Measurements from ENCODE around the gene TFCP2L1.
"Not testable (repeated sequence)": the region's sequence is repeated elsewhere in the genome, so short reads cannot be mapped to it uniquely, and the experiment has no call there.

Gene TFCP2L1

DNA sequence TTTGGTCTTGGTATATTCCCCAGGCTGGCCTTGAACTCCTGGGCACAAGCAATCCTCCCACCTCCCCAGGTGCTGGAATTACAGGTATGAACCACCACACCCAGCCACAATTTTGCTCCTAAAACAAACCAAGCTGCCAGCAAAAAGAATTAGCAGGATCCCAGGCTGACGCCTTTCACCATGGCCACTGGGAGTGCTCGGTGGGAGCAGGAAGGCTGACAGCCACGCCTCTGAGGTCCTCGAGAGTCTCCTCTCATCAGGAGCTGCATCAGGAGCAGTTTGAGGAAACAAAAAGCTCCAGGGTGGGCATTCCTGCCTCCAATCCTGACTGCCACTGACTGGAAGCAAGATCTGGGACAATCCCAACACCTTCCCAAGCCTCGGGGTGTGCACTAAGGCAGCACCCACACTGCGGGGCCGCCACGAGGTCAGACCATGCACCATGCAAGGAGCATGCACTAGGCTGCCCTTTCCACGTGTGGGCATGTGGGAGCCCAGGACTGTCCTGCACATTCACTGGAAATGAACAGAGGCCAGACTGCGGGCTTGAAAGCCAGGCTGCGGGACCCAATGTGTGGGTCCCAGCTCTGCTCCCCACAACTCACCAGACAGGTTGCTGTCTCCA is 51.4 kb downstream of the TFCP2L1 start:
- TF ChIP-seq, protein P1, sequence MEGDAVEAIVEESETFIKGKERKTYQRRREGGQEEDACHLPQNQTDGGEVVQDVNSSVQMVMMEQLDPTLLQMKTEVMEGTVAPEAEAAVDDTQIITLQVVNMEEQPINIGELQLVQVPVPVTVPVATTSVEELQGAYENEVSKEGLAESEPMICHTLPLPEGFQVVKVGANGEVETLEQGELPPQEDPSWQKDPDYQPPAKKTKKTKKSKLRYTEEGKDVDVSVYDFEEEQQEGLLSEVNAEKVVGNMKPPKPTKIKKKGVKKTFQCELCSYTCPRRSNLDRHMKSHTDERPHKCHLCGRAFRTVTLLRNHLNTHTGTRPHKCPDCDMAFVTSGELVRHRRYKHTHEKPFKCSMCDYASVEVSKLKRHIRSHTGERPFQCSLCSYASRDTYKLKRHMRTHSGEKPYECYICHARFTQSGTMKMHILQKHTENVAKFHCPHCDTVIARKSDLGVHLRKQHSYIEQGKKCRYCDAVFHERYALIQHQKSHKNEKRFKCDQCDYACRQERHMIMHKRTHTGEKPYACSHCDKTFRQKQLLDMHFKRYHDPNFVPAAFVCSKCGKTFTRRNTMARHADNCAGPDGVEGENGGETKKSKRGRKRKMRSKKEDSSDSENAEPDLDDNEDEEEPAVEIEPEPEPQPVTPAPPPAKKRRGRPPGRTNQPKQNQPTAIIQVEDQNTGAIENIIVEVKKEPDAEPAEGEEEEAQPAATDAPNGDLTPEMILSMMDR (conservative IDR thresholded peaks at IDR 0.05; ENCODE audit: low read depth, low read length), result no peak
- DNase-seq (ENCODE audit: low read depth), result no peak
- H3K4me3 ChIP-seq (ENCODE audit: low read length), result no peak overlapping the region

DNA sequence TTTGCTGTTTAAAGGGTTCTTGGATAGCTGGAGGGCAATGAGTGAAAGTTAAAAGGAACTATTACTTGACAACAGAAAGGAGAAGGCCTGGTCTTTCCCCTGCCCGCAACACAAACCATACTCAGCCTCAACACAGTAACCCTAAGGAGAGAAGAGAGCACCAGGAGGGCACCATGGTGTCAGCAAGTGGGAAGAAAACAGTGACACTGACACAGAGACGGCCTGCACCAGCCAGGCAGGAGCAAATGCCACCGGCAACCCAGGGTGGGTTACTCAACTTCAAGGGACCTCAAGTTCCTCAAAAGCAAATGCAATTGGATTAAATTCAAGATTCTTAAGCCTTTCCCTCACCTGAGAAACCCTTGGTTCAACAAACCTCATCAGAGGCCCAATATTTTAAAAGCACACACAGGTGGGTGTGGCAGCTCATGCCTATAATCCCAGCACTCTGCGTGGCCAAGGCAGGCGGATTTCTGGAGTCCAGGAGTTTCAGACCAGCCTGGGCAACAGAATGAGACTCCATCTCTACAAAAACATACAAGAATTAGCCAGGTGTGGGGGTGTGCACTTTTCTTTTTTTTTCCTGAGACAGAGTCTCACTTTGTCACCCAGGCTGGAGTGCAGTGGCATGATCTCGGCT is 52.3 kb downstream of the TFCP2L1 start:
- DNase-seq (ENCODE audit: low read depth), result no peak
- TF ChIP-seq, protein P1 (conservative IDR thresholded peaks at IDR 0.05; ENCODE audit: low read depth, low read length), result no peak
- no peak overlapping the region for H3K4me3 ChIP-seq (ENCODE audit: low read length)

DNA sequence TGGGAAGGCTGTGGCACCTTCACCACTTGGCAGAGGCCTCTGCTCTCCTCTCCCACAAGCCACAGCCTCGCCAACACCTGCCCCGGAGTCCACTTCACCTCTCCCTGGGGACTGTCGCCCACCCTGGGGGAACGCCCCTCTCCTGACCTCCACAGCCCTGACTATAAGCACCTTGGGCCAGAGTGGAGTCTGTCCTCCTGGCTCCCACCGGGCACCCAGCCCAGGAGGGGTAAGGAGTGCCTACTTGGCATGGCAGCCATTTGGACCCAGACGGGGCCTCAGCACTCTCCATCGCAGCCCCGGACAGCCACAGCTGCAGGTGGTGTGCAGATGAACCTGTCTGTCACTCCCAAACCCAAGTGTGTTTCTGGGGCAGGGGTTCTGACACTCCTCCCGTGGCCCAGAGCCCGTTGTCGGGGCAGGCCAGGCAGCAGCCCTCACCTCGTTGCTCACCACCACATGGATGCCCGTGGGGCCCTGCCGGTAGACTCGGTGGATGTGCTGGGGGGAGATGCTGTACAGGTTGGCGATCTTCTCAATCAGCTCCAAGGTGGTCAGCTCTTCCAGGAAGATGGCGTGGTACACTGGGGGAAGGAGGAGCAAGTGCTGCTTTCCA is 53.5 kb downstream of the TFCP2L1 start:
- no peak overlapping the region for H3K4me3 ChIP-seq (ENCODE audit: low read length)
- DNase-seq (ENCODE audit: low read depth), result no peak
- TF ChIP-seq, protein P1 (conservative IDR thresholded peaks at IDR 0.05; ENCODE audit: low read depth, low read length), result no peak

DNA sequence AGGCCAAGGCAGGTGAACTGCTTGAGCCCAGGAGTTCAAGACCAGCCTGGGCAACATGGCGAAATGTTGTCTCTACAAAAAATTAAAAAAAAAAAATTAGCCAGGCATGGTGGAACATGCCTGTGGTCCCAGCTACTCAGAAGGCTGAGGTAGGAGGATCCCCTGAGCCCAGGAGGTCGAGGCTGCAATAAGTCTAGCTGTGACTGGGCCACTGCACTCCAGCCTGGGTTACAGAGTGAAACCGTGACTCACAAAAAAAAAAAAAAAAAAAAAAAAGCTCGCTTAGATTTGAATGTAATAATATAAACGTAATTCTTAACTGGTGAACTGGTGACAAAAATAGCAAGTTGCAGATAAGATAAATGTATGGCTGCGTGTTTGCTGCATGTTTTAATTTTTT is 56.5 kb downstream of the TFCP2L1 start:
- H3K4me3 ChIP-seq (ENCODE audit: low read length), result no peak overlapping the region
- no peak for DNase-seq (ENCODE audit: low read depth)
- TF ChIP-seq, protein P1 (conservative IDR thresholded peaks at IDR 0.05; ENCODE audit: low read depth, low read length), result no peak

DNA sequence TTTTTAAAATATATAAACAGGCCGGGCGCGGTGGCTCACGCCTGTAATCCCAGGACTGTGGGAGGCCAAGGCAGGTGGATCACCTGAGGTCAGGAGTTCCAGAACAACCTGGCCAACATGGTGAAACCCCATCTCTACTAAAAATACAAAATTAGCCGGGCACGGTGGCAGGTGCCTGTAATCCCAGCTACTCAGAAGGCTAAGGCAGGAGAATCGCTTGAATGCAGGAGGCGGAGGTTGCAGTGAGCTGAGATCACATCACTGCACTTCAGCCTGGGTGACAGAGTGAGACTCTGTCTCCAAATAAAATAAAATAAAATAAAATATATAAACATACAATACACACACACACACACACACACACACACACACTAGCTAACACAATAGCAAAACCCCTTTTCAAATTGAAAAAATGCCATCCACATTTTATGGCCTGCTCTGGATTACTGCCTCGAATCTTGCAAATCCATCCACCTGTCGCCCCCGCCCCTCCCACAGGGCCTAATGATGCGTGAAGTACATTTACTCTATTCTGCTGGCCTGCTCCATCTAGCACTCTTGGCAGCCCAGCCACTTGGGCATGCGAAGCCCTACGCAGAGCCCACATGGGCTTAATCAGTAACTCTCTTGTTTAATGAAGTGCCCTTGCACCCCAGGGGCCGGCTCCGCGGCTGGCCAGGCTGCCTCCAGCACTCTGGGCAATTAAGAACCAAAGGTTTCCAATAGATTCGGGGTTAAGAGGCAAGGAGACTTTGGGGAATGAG is 57.4 kb downstream of the TFCP2L1 start:
- not testable (repeated sequence) for H3K4me3 ChIP-seq (ENCODE audit: low read length)

DNA sequence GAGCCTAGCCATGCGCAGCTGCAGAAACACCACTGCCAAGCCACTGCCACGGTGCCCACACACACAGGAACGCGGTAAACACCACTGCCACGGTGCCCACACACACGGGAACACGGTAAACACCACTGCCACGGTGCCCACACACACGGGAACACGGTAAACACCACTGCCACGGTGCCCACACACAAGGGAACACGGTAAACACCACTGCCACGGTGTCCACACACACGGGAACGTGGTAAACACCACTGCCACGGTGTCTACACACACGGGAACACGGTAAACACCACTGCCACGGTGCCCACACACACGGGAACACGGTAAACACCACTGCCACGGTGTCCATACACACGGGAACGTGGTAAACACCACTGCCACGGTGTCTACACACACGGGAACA is 59.3 kb downstream of the TFCP2L1 start:
- not testable (repeated sequence) for H3K4me3 ChIP-seq (ENCODE audit: low read length); DNase-seq (ENCODE audit: low read depth)

More for the DNA sequence above, 57.4 kb downstream of the TFCP2L1 start:
- not testable (repeated sequence) for DNase-seq (ENCODE audit: low read depth)

DNA sequence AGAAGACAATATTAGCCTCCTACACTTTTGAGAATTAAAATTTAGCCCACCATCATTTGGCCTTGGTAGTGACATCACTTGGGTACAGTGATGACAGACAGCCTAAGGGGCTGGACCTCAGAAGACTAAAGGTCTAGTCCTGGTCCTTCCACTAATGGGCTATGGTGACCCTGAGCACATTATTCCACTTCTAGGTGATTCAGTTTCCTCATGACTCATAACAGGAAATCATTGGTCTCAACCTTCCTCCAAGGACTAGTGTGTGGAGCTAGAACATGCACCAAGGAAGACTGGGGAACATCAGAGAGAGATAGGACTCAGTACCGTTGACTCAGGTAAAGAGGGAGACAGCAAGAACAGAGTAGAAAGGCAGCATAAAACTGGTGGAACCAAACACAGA is 64.0 kb downstream of the TFCP2L1 start:
- H3K4me3 ChIP-seq (ENCODE audit: low read length), result no peak overlapping the region
- TF ChIP-seq, protein P1 (conservative IDR thresholded peaks at IDR 0.05; ENCODE audit: low read depth, low read length), result no peak
- DNase-seq (ENCODE audit: low read depth), result no peak

Measured in retinal pigment epithelial cell (primary cell).